Vagina (tissue), 2 donors: ENCODE results near the gene FAM204A. TPM values are rescaled to one million over a fixed set of nuclear protein-coding genes. Genes with fewer than 3 reads are reported as not detected.

Experiments
- DNase-seq, 2 donors: peaks; one replicate each; pipeline ENCODE4 v3.0.0-alpha.2; 2017; ENCODE audit errors: extremely low spot score in 2 of 2
- H3K27ac ChIP-seq: fragments of 200-600 bp; sonication (generic); one replicate; pipeline ENCODE4 v1.5.1; 2019
- H3K27me3 ChIP-seq: fragments of 200-600 bp; sonication (generic); one replicate; pipeline ENCODE4 v1.5.1; 2019
- H3K36me3 ChIP-seq, 2 donors: fragments of 200-600 bp; sonication (generic); one replicate each; pipeline ENCODE4 v1.5.1; 2017 to 2019
- H3K4me1 ChIP-seq: fragments of 200-600 bp; sonication (generic); one replicate; pipeline ENCODE4 v1.5.1; 2019
- H3K4me3 ChIP-seq, 2 donors: fragments of 200-600 bp; sonication (generic); 1 replicate in 1 of 2; 2 replicates in 1 of 2; pipeline ENCODE4 v1.5.1; 2016 to 2019
- H3K9me3 ChIP-seq: fragments of 200-600 bp; sonication (generic); one replicate; pipeline ENCODE4 v1.5.1; 2019
- POLR2A ChIP-seq, 2 donors: fragments of 450-650 bp; IDR thresholded peaks; one replicate each; pipeline ENCODE4 v1.6.1; 2017; ENCODE audit warnings: antibody characterized with exemption in 2 of 2, mild to moderate bottlenecking in 2 of 2, moderate library complexity in 2 of 2
- POLR2AphosphoS5 ChIP-seq, 2 donors: sonication (generic); formaldehyde crosslinking; IDR thresholded peaks; one replicate each; pipeline ENCODE4 v1.9.0; 2017; ENCODE audit warnings: antibody characterized with exemption in 2 of 2, mild to moderate bottlenecking in 2 of 2, low read depth in 1 of 2; ENCODE audit not compliant: insufficient read depth in 1 of 2
- intact Hi-C: fragments of 100-400 bp; cut with DNase I; formaldehyde crosslinking; loops from one replicate; pipeline ENCODE4 v1.15.1; 2023
- total RNA-seq: library from RNA; depleted of rRNA; stranded (reverse); fragments of >200 nt; gene quantifications from one replicate; pipeline ENCODE4 v1.2.3, GENCODE V29; 2016
- TF ChIP-seq, protein P1 (sequence below), 3 experiments: fragments of 450-650 bp in 2 of 3; fragments of 200-600 bp in 1 of 3; sonication (generic) in 1 of 3; IDR thresholded peaks; one replicate each; pipeline ENCODE4 v1.5.1; 2017 to 2019; ENCODE audit warnings: antibody characterized with exemption in 3 of 3, mild to moderate bottlenecking in 2 of 3, moderate library complexity in 2 of 3

The FAM204A gene
- total RNA-seq, 1 donor from 2014 or later, result 23.1 TPM

DNA sequence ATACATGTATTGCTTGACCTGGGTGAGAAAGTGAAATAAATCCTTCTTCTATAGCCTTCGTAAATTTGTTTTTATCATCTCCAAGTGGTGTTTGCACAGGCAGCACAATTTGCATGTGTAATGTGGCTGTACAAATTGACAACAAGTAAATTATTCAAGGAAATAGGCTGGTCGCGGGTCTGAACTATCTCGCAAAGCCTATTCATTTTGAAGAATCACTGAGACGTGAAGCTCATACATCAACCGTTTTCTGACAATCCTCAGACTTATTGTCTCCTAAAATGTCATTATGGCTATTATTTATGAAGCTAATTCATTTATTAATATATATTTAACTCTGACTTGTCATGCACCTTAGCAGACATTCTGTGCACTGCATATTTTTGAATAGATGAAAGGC lies 16.2 kb upstream of the FAM204A start:
- no peaks in the 10 kb centered on the region for H3K4me1 ChIP-seq
- no peaks in the 10 kb centered on the region for H3K27me3 ChIP-seq
- no peak overlapping the region for H3K27ac ChIP-seq
- TF ChIP-seq POLR2AphosphoS5 (IDR thresholded peaks at IDR 0.05; ENCODE audit: insufficient read depth in 1 of 2, low read depth in 1 of 2) (no peak), POLR2A (IDR thresholded peaks at IDR 0.05) (no peak)
- TF ChIP-seq, protein P1, sequence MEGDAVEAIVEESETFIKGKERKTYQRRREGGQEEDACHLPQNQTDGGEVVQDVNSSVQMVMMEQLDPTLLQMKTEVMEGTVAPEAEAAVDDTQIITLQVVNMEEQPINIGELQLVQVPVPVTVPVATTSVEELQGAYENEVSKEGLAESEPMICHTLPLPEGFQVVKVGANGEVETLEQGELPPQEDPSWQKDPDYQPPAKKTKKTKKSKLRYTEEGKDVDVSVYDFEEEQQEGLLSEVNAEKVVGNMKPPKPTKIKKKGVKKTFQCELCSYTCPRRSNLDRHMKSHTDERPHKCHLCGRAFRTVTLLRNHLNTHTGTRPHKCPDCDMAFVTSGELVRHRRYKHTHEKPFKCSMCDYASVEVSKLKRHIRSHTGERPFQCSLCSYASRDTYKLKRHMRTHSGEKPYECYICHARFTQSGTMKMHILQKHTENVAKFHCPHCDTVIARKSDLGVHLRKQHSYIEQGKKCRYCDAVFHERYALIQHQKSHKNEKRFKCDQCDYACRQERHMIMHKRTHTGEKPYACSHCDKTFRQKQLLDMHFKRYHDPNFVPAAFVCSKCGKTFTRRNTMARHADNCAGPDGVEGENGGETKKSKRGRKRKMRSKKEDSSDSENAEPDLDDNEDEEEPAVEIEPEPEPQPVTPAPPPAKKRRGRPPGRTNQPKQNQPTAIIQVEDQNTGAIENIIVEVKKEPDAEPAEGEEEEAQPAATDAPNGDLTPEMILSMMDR (IDR thresholded peaks at IDR 0.05), result no peak
- no peak for DNase-seq
- no peak overlapping the region for H3K4me3 ChIP-seq
- no peaks in the 10 kb centered on the region for H3K9me3 ChIP-seq
- no peaks in the 10 kb centered on the region for H3K36me3 ChIP-seq
- intact Hi-C loops, result no loop called here

GRCh38 chr10:118357841-118358240 lies 15.7 kb upstream of the FAM204A start:
- intact Hi-C loops, result no loop called here

GRCh38 chr10:118356628-118357027 lies 14.5 kb upstream of the FAM204A start:
- no peaks in the 10 kb centered on the region for H3K9me3 ChIP-seq
- H3K36me3 ChIP-seq, result no peaks in the 10 kb centered on the region
- intact Hi-C loops, result no loop called here
- no peaks in the 10 kb centered on the region for H3K27me3 ChIP-seq
- H3K27ac ChIP-seq, result no peak overlapping the region
- no peaks in the 10 kb centered on the region for H3K4me1 ChIP-seq
- no peak for DNase-seq
- no peak overlapping the region for H3K4me3 ChIP-seq
- no peak for TF ChIP-seq POLR2AphosphoS5 (IDR thresholded peaks at IDR 0.05; ENCODE audit: insufficient read depth in 1 of 2, low read depth in 1 of 2)
- TF ChIP-seq, protein P1 (IDR thresholded peaks at IDR 0.05), result no peak
- TF ChIP-seq POLR2A (IDR thresholded peaks at IDR 0.05), result no peak

More at GRCh38 chr10:118357841-118358240, 15.7 kb upstream of the FAM204A start:
- no peaks in the 10 kb centered on the region for H3K27me3 ChIP-seq
- no peak for DNase-seq
- no peak overlapping the region for H3K27ac ChIP-seq
- TF ChIP-seq POLR2AphosphoS5 (IDR thresholded peaks at IDR 0.05; ENCODE audit: insufficient read depth in 1 of 2, low read depth in 1 of 2) (no peak), POLR2A (IDR thresholded peaks at IDR 0.05) (no peak)
- TF ChIP-seq, protein P1 (IDR thresholded peaks at IDR 0.05), result no peak
- H3K36me3 ChIP-seq, result no peaks in the 10 kb centered on the region
- no peak overlapping the region for H3K4me3 ChIP-seq
- no peaks in the 10 kb centered on the region for H3K9me3 ChIP-seq
- H3K4me1 ChIP-seq, result no peaks in the 10 kb centered on the region

DNA sequence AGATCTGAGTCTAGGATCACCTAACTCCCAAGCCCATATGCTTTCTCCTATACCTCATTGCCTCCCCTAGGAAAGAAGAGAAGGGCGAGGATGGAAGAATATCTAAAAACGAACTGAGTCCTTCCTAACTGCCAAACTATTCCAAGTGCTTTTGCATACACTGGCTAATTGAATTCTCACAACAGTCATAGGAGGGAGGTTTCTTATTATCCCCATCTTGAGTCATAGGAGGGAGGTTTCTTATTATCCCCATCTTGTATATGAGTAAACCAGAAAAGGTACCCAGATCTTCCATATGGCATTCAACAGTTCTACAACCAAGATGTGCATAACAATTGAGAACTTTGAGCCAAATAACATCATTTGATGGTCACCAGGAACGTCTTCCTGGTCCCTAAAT lies 13.1 kb upstream of the FAM204A start:
- no peaks in the 10 kb centered on the region for H3K27me3 ChIP-seq
- intact Hi-C loops, result no loop called here
- H3K4me3 ChIP-seq, result no peak overlapping the region
- H3K27ac ChIP-seq, result no peak overlapping the region
- no peaks in the 10 kb centered on the region for H3K4me1 ChIP-seq
- TF ChIP-seq, protein P1 (IDR thresholded peaks at IDR 0.05), result no peak
- no peak for TF ChIP-seq POLR2A (IDR thresholded peaks at IDR 0.05)
- no peak for TF ChIP-seq POLR2AphosphoS5 (IDR thresholded peaks at IDR 0.05; ENCODE audit: insufficient read depth in 1 of 2, low read depth in 1 of 2)
- DNase-seq, result no peak
- H3K36me3 ChIP-seq, result no peaks in the 10 kb centered on the region
- H3K9me3 ChIP-seq, result no peaks in the 10 kb centered on the region

GRCh38 chr10:118349235-118349634 lies 7.1 kb upstream of the FAM204A start:
- Histone ChIP-seq H3K4me1 (no peaks in the 10 kb centered on the region), H3K36me3 (no peaks in the 10 kb centered on the region), H3K4me3 (no peak overlapping the region), H3K9me3 (no peaks in the 10 kb centered on the region), H3K27me3 (no peaks in the 10 kb centered on the region), H3K27ac (no peak overlapping the region)
- intact Hi-C loops, result no loop called here
- no peak for DNase-seq
- no peak for TF ChIP-seq POLR2A (IDR thresholded peaks at IDR 0.05)
- no peak for TF ChIP-seq POLR2AphosphoS5 (IDR thresholded peaks at IDR 0.05; ENCODE audit: insufficient read depth in 1 of 2, low read depth in 1 of 2)
- TF ChIP-seq, protein P1 (IDR thresholded peaks at IDR 0.05), result no peak
